GM19468 (cell line): ENCODE measurements around the gene PDRG1.

Experiments
- ATAC-seq: cut with Tn5 transposase; IDR thresholded peaks from one replicate; pipeline ENCODE4 v1.9.1; 2021; ENCODE audit warnings: mild to moderate bottlenecking, moderate library complexity, moderate number of reproducible peaks; ENCODE audit not compliant: unreplicated experiment; ENCODE audit errors: extremely low read depth

PDRG1 gene

GRCh38 chr20:31967830-31968249 lies 16.0 kb upstream of the PDRG1 start, which contains the start of gene XKR7:
Gene XKR7, plus strand, starts transcription at chr20:31968151. Its CDS starts 25 bp downstream, at chr20:31968176.
- no peak for ATAC-seq

GRCh38 chr20:31966991-31967655 lies 15.3 kb upstream of the PDRG1 start:
- no peak for ATAC-seq

- ATAC-seq: no peak
These were observed 12.0 kb upstream of the PDRG1 start for GRCh38 chr20:31963889-31964288.

GRCh38 chr20:31962761-31963160 lies 10.9 kb upstream of the PDRG1 start:
- no peak for ATAC-seq

- ATAC-seq: no peak
These were observed 5.0 kb upstream of the PDRG1 start for GRCh38 chr20:31956556-31957526.

- ATAC-seq: no peak
These were observed 2.7 kb upstream of the PDRG1 start for GRCh38 chr20:31954500-31954899.

- ATAC-seq: no peak
These were observed 1.8 kb upstream of the PDRG1 start for GRCh38 chr20:31953556-31954148.

- no peak for ATAC-seq
These were observed 680 bp downstream of the PDRG1 start for GRCh38 chr20:31951203-31951529.

GRCh38 chr20:31949877-31950646 lies 1.8 kb downstream of the PDRG1 start:
- no peak for ATAC-seq

GRCh38 chr20:31948008-31948407 lies 3.8 kb downstream of the PDRG1 start:
- no peak for ATAC-seq

GRCh38 chr20:31945785-31946184 lies 6.1 kb downstream of the PDRG1 start:
- no peak for ATAC-seq

GRCh38 chr20:31945319-31945718 lies 6.5 kb downstream of the PDRG1 start:
- no peak for ATAC-seq

- no peak for ATAC-seq
These were observed 8.8 kb downstream of the PDRG1 start for GRCh38 chr20:31943052-31943471.

GRCh38 chr20:31939661-31940060 lies 12.2 kb downstream of the PDRG1 start:
- ATAC-seq: no peak

GRCh38 chr20:31937820-31938219 lies 14.0 kb downstream of the PDRG1 start:
- ATAC-seq: no peak

GRCh38 chr20:31936420-31936819 lies 15.4 kb downstream of the PDRG1 start:
- ATAC-seq: no peak

GRCh38 chr20:31934968-31935764 lies 16.7 kb downstream of the PDRG1 start:
- ATAC-seq: no peak

- no peak for ATAC-seq
These were observed 17.4 kb downstream of the PDRG1 start for GRCh38 chr20:31934491-31934890.

- ATAC-seq: no peak
These were observed 18.1 kb downstream of the PDRG1 start for GRCh38 chr20:31933698-31934097.
